Measurements from ENCODE around the gene CCDC124.

DNA sequence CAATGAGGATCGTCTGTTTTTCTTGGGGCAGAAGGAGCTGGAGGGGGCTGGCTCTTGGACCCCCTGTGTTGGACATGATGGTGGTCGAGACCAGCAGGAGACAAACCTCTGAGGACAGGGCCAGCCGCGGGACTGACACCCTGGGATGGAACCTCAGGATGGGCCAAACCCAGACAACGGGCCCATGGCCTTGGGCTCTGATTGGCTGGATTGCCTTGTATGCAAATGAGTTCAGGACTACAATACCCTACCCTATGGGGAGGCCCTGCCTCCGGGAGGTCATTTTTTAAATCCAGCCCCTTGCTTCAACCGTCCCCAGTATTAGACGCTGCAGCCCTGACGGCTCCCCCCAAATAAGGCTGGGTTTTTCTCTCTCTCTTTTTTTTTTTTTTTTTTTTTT is 39.0 kb upstream of the CCDC124 start:
- TF ChIP-seq, protein P1, sequence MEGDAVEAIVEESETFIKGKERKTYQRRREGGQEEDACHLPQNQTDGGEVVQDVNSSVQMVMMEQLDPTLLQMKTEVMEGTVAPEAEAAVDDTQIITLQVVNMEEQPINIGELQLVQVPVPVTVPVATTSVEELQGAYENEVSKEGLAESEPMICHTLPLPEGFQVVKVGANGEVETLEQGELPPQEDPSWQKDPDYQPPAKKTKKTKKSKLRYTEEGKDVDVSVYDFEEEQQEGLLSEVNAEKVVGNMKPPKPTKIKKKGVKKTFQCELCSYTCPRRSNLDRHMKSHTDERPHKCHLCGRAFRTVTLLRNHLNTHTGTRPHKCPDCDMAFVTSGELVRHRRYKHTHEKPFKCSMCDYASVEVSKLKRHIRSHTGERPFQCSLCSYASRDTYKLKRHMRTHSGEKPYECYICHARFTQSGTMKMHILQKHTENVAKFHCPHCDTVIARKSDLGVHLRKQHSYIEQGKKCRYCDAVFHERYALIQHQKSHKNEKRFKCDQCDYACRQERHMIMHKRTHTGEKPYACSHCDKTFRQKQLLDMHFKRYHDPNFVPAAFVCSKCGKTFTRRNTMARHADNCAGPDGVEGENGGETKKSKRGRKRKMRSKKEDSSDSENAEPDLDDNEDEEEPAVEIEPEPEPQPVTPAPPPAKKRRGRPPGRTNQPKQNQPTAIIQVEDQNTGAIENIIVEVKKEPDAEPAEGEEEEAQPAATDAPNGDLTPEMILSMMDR (IDR thresholded peaks at IDR 0.05; ENCODE audit: low read length): no peak
- TF ChIP-seq EZH2 (IDR thresholded peaks at IDR 0.05; ENCODE audit: borderline replicate concordance, low read length): no peak

Measured in OCI-LY1 (cell line).